ENCODE results near the gene ZNF385B.

ZNF385B gene

GRCh38 chr2:179622635-179623300 lies 238.6 kb downstream of the ZNF385B start:
- Histone ChIP-seq H3K4me2 (no peak overlapping the region), H4K20me1 (no peaks in the 10 kb centered on the region), H3K4me1 (no peaks in the 10 kb centered on the region), H3K9me3 (replicated peaks in 1 of 11) (peaks cover 4 to 12% (median 7%) of the 10 kb centered on the region in 11 experiments; a peak in 16 of 22 replicates), H3K9ac (no peak overlapping the region), H3K27me3 (no peaks in the 10 kb centered on the region), H3K36me3 (no peaks in the 10 kb centered on the region), H3K27ac (no peak overlapping the region), H3K4me3 (no peak overlapping the region)
- no peak for TF ChIP-seq Cebpa-rat (IDR thresholded peaks at IDR 0.05)

GRCh38 chr2:179622112-179622511 lies 239.3 kb downstream of the ZNF385B start:
- H3K9ac ChIP-seq: no peak overlapping the region
- H3K27me3 ChIP-seq: no peaks in the 10 kb centered on the region
- no peak overlapping the region for H3K27ac ChIP-seq
- no peak overlapping the region for H3K4me3 ChIP-seq
- no peaks in the 10 kb centered on the region for H3K4me1 ChIP-seq
- H3K36me3 ChIP-seq: no peaks in the 10 kb centered on the region
- H3K4me2 ChIP-seq: no peak overlapping the region
- H4K20me1 ChIP-seq: no peaks in the 10 kb centered on the region
- no peak for TF ChIP-seq Cebpa-rat (IDR thresholded peaks at IDR 0.05)
- H3K9me3 ChIP-seq (replicated peaks in 1 of 11): peaks cover 4 to 12% (median 7%) of the 10 kb centered on the region in 11 experiments; a peak in 16 of 22 replicates

GRCh38 chr2:179619947-179620467 lies 241.4 kb downstream of the ZNF385B start:
- Histone ChIP-seq H3K4me2 (no peak overlapping the region), H3K4me1 (no peaks in the 10 kb centered on the region)

GRCh38 chr2:179614121-179614520 lies 247.3 kb downstream of the ZNF385B start:
- Histone ChIP-seq H4K20me1 (no peaks in the 10 kb centered on the region), H3K9ac (no peak overlapping the region), H3K27ac (no peak overlapping the region), H3K27me3 (no peaks in the 10 kb centered on the region), H3K4me3 (no peak overlapping the region), H3K4me2 (no peak overlapping the region), H3K36me3 (no peaks in the 10 kb centered on the region), H3K4me1 (no peaks in the 10 kb centered on the region), H3K9me3 (replicated peaks in 1 of 11) (no peaks in the 10 kb centered on the region)
- no peak for TF ChIP-seq Cebpa-rat (IDR thresholded peaks at IDR 0.05)

More at GRCh38 chr2:179619947-179620467, 241.4 kb downstream of the ZNF385B start:
- no peak overlapping the region for H3K4me3 ChIP-seq
- H3K27me3 ChIP-seq: no peaks in the 10 kb centered on the region
- no peak for TF ChIP-seq Cebpa-rat (IDR thresholded peaks at IDR 0.05)
- H3K9ac ChIP-seq: no peak overlapping the region
- H4K20me1 ChIP-seq: no peaks in the 10 kb centered on the region
- no peak overlapping the region for H3K27ac ChIP-seq
- no peaks in the 10 kb centered on the region for H3K36me3 ChIP-seq
- peaks cover 4 to 12% (median 7%) of the 10 kb centered on the region in 11 experiments; a peak in 16 of 22 replicates for H3K9me3 ChIP-seq (replicated peaks in 1 of 11)

GRCh38 chr2:179613701-179614100 lies 247.7 kb downstream of the ZNF385B start:
- Histone ChIP-seq H3K27me3 (no peaks in the 10 kb centered on the region), H3K4me3 (no peak overlapping the region), H4K20me1 (no peaks in the 10 kb centered on the region), H3K4me2 (no peak overlapping the region), H3K27ac (no peak overlapping the region), H3K36me3 (no peaks in the 10 kb centered on the region), H3K9ac (no peak overlapping the region), H3K4me1 (no peaks in the 10 kb centered on the region), H3K9me3 (replicated peaks in 1 of 11) (no peaks in the 10 kb centered on the region)
- no peak for TF ChIP-seq Cebpa-rat (IDR thresholded peaks at IDR 0.05)

GRCh38 chr2:179613299-179613651 lies 248.1 kb downstream of the ZNF385B start:
- H3K36me3 ChIP-seq: no peaks in the 10 kb centered on the region
- H3K4me2 ChIP-seq: no peak overlapping the region
- H4K20me1 ChIP-seq: no peaks in the 10 kb centered on the region
- TF ChIP-seq Cebpa-rat (IDR thresholded peaks at IDR 0.05): no peak
- H3K9me3 ChIP-seq (replicated peaks in 1 of 11): no peaks in the 10 kb centered on the region
- no peaks in the 10 kb centered on the region for H3K4me1 ChIP-seq
- H3K27me3 ChIP-seq: no peaks in the 10 kb centered on the region
- H3K9ac ChIP-seq: no peak overlapping the region
- H3K4me3 ChIP-seq: no peak overlapping the region
- H3K27ac ChIP-seq: no peak overlapping the region

GRCh38 chr2:179612591-179613298 lies 248.7 kb downstream of the ZNF385B start:
- Histone ChIP-seq H3K27ac (no peak overlapping the region), H4K20me1 (no peaks in the 10 kb centered on the region), H3K27me3 (no peaks in the 10 kb centered on the region), H3K9ac (no peak overlapping the region), H3K36me3 (no peaks in the 10 kb centered on the region), H3K4me2 (no peak overlapping the region), H3K4me3 (no peak overlapping the region), H3K9me3 (replicated peaks in 1 of 11) (no peaks in the 10 kb centered on the region), H3K4me1 (no peaks in the 10 kb centered on the region)
- no peak for TF ChIP-seq Cebpa-rat (IDR thresholded peaks at IDR 0.05)

- Histone ChIP-seq H3K9ac (no peak overlapping the region), H4K20me1 (no peaks in the 10 kb centered on the region), H3K9me3 (replicated peaks in 1 of 11) (no peaks in the 10 kb centered on the region), H3K4me1 (no peaks in the 10 kb centered on the region), H3K36me3 (no peaks in the 10 kb centered on the region), H3K4me2 (no peak overlapping the region), H3K4me3 (no peak overlapping the region), H3K27ac (no peak overlapping the region), H3K27me3 (no peaks in the 10 kb centered on the region)
- no peak for TF ChIP-seq Cebpa-rat (IDR thresholded peaks at IDR 0.05)
These were observed 249.3 kb downstream of the ZNF385B start for GRCh38 chr2:179612108-179612507.

- Histone ChIP-seq H3K4me2 (no peak overlapping the region), H3K4me3 (no peak overlapping the region), H3K36me3 (no peaks in the 10 kb centered on the region), H4K20me1 (no peaks in the 10 kb centered on the region), H3K9ac (no peak overlapping the region), H3K27ac (no peak overlapping the region), H3K4me1 (no peaks in the 10 kb centered on the region), H3K9me3 (replicated peaks in 1 of 11) (no peaks in the 10 kb centered on the region), H3K27me3 (no peaks in the 10 kb centered on the region)
- no peak for TF ChIP-seq Cebpa-rat (IDR thresholded peaks at IDR 0.05)
These were observed 255.3 kb downstream of the ZNF385B start for GRCh38 chr2:179606141-179606540.

- TF ChIP-seq Cebpa-rat (IDR thresholded peaks at IDR 0.05): no peak
- H4K20me1 ChIP-seq: no peaks in the 10 kb centered on the region
- H3K36me3 ChIP-seq: no peaks in the 10 kb centered on the region
- no peak overlapping the region for H3K4me3 ChIP-seq
- H3K27me3 ChIP-seq: no peaks in the 10 kb centered on the region
- no peaks in the 10 kb centered on the region for H3K9me3 ChIP-seq (replicated peaks in 1 of 11)
- no peak overlapping the region for H3K27ac ChIP-seq
- no peak overlapping the region for H3K9ac ChIP-seq
- H3K4me2 ChIP-seq: no peak overlapping the region
- H3K4me1 ChIP-seq: no peaks in the 10 kb centered on the region
These were observed 256.1 kb downstream of the ZNF385B start for GRCh38 chr2:179605341-179605740.
